GM23248 (cell line): ENCODE measurements around the gene PRDM16. TPM values are rescaled to one million over a fixed set of nuclear protein-coding genes. Genes with fewer than 3 reads are reported as not detected.

ENCODE experiments used
- DNase-seq: peaks from one replicate; pipeline ENCODE4 v3.0.0-alpha.2; 2015
- H2AFZ ChIP-seq: fragments of 200-600 bp; sonication (generic); 2 replicates; pipeline ENCODE4 v1.6.1; 2016; ENCODE audit warnings: antibody characterized with exemption
- H3F3A ChIP-seq: fragments of 200-600 bp; sonication (generic); 2 replicates; pipeline ENCODE4 v1.6.1; 2016; ENCODE audit warnings: mild to moderate bottlenecking, antibody characterized with exemption, mixed run types; ENCODE audit not compliant: insufficient read depth
- H3K27ac ChIP-seq: fragments of 200-600 bp; sonication (generic); 2 replicates; pipeline ENCODE4 v1.5.1; 2016; ENCODE audit warnings: mild to moderate bottlenecking
- H3K27me3 ChIP-seq: fragments of 200-600 bp; sonication (generic); replicated peaks from 2 replicates; pipeline ENCODE4 v1.6.1; 2016; ENCODE audit warnings: mild to moderate bottlenecking; ENCODE audit not compliant: insufficient read depth
- H3K36me3 ChIP-seq: fragments of 200-600 bp; sonication (generic); 2 replicates; pipeline ENCODE4 v1.6.1; 2016; ENCODE audit warnings: low read depth, mild to moderate bottlenecking
- H3K4me1 ChIP-seq: fragments of 200-600 bp; sonication (generic); 2 replicates; pipeline ENCODE4 v1.6.1; 2016; ENCODE audit warnings: mild to moderate bottlenecking; ENCODE audit not compliant: insufficient read depth
- H3K4me2 ChIP-seq: fragments of 200-600 bp; sonication (generic); one replicate; pipeline ENCODE4 v1.6.1; 2016; ENCODE audit warnings: mild to moderate bottlenecking; ENCODE audit not compliant: unreplicated experiment
- H3K4me3 ChIP-seq: fragments of 200-600 bp; sonication (generic); 2 replicates; pipeline ENCODE4 v1.5.1; 2016; ENCODE audit warnings: mild to moderate bottlenecking
- H3K79me2 ChIP-seq: fragments of 200-600 bp; sonication (generic); 2 replicates; pipeline ENCODE4 v1.6.1; 2016; ENCODE audit warnings: mild to moderate bottlenecking; ENCODE audit not compliant: insufficient read depth
- H3K9ac ChIP-seq: fragments of 200-600 bp; sonication (generic); 2 replicates; pipeline ENCODE4 v1.6.1; 2016; ENCODE audit warnings: mild to moderate bottlenecking
- H3K9me2 ChIP-seq: fragments of 200-600 bp; sonication (generic); 2 replicates; pipeline ENCODE4 v1.6.1; 2016; ENCODE audit warnings: mixed run types, mild to moderate bottlenecking, moderate library complexity; ENCODE audit not compliant: insufficient read depth
- H3K9me3 ChIP-seq: fragments of 200-600 bp; sonication (generic); one replicate; pipeline ENCODE4 v1.6.1; 2017; ENCODE audit warnings: low read depth
- H4K20me1 ChIP-seq: fragments of 200-600 bp; sonication (generic); 2 replicates; pipeline ENCODE4 v1.6.0; 2016; ENCODE audit not compliant: insufficient read depth
- EZH2 ChIP-seq: fragments of 200-600 bp; sonication (generic); IDR thresholded peaks from 2 replicates; pipeline ENCODE4 v1.6.1; 2018; ENCODE audit warnings: antibody characterized with exemption, mild to moderate bottlenecking; ENCODE audit not compliant: insufficient read depth, poor library complexity, severe bottlenecking
- EZH2phosphoT487 ChIP-seq: fragments of 200-600 bp; sonication (generic); IDR thresholded peaks from 2 replicates; pipeline ENCODE4 v1.6.1; 2018; ENCODE audit warnings: antibody characterized with exemption, moderate library complexity, mild to moderate bottlenecking, low read depth; ENCODE audit not compliant: insufficient read depth
- WGBS, 2 experiments: methylation state at CpG; one replicate each; pipeline ENCODE4 v1.1.6; 2015 to 2017; ENCODE audit warnings: low lambda C conversion rate in 2 of 2, low coverage in 1 of 2; ENCODE audit errors: missing lambda C conversion rate in 2 of 2; 5-methylcytosine and 5-hydroxymethylcytosine counted together
- in situ Hi-C: fragments of 300-500 bp; cut with MboI; formaldehyde crosslinking; loops from 2 replicates; pipeline ENCODE4 v1.15.0; 2020
- polyA plus RNA-seq: library from polyadenylated mRNA; unstranded; fragments of >200 nt; fragmentation: Nextera tagmentation; extraction: Ambion mirVana; gene quantifications from 2 replicates; pipeline ENCODE4 v1.2.1, GENCODE V29; 2016
- total RNA-seq: library from RNA; depleted of rRNA; stranded (reverse); fragments of >200 nt; shearing (Covaris generic); gene quantifications from 2 replicates; pipeline ENCODE4 v1.2.3, GENCODE V29; 2014

PRDM16 gene
- total and polyA plus RNA-seq, 2 experiments from 2014 or later, result 0.18 TPM; not detected in 1

- no peak overlapping the region for H3K4me2 ChIP-seq
- H3K27ac ChIP-seq, result no peak overlapping the region
- H3K4me1 ChIP-seq, result no peaks in the 10 kb centered on the region
- H3K27me3 ChIP-seq, result no peaks in the 10 kb centered on the region
- TF ChIP-seq EZH2 (no peak), EZH2phosphoT487 (no peak)
- in situ Hi-C loops, result no loop called here
- H4K20me1 ChIP-seq, result no peaks in the 10 kb centered on the region
- no peaks in the 10 kb centered on the region for H3K79me2 ChIP-seq
- no peaks in the 10 kb centered on the region for H3F3A ChIP-seq
- H3K4me3 ChIP-seq, result no peak overlapping the region
- no peaks in the 10 kb centered on the region for H3K9me3 ChIP-seq
- H3K9ac ChIP-seq, result no peak overlapping the region
- H3K9me2 ChIP-seq, result no peaks in the 10 kb centered on the region
- no peak overlapping the region for H2AFZ ChIP-seq
- DNase-seq, result no peak
- no peaks in the 10 kb centered on the region for H3K36me3 ChIP-seq
- 74 to 75% methylated on average over 30 to 36 of the region's 40 CpGs for WGBS, 2 experiments
Measured at GRCh38 chr1:3434406-3435110, 365.6 kb downstream of the PRDM16 start.

- Histone ChIP-seq H3K9me3 (no peaks in the 10 kb centered on the region), H3K27ac (no peak overlapping the region), H3F3A (no peaks in the 10 kb centered on the region), H3K4me3 (no peak overlapping the region), H3K36me3 (no peaks in the 10 kb centered on the region), H4K20me1 (no peaks in the 10 kb centered on the region), H3K27me3 (peaks cover 2% of the 10 kb centered on the region), H3K79me2 (no peaks in the 10 kb centered on the region), H3K9ac (no peak overlapping the region), H2AFZ (no peak overlapping the region), H3K4me2 (no peak overlapping the region), H3K4me1 (no peaks in the 10 kb centered on the region), H3K9me2 (no peaks in the 10 kb centered on the region)
- DNase-seq, result no peak
- WGBS, 2 experiments, result 59 to 60% methylated on average over 20 to 21 of the region's 21 CpGs
- no peak for TF ChIP-seq EZH2
- no peak for TF ChIP-seq EZH2phosphoT487
- in situ Hi-C loops, result no loop called here
Measured at GRCh38 chr1:3435666-3436065, 366.7 kb downstream of the PRDM16 start.

- Histone ChIP-seq H3K4me2 (no peak overlapping the region), H3K79me2 (no peaks in the 10 kb centered on the region), H3K4me1 (no peaks in the 10 kb centered on the region), H3K9ac (no peak overlapping the region), H3K9me3 (no peaks in the 10 kb centered on the region), H3K27me3 (peaks cover 10% of the 10 kb centered on the region), H3K36me3 (no peaks in the 10 kb centered on the region), H4K20me1 (no peaks in the 10 kb centered on the region), H2AFZ (no peak overlapping the region), H3F3A (no peaks in the 10 kb centered on the region), H3K9me2 (no peaks in the 10 kb centered on the region), H3K27ac (no peak overlapping the region), H3K4me3 (no peak overlapping the region)
- TF ChIP-seq EZH2, result no peak
- TF ChIP-seq EZH2phosphoT487, result no peak
- in situ Hi-C loops, result no loop called here
- DNase-seq, result no peak
- WGBS, 2 experiments, result 43 to 60% methylated on average over 11 of the region's 11 CpGs
Measured at GRCh38 chr1:3436451-3436850, 367.4 kb downstream of the PRDM16 start.

- H2AFZ ChIP-seq, result no peak overlapping the region
- H3F3A ChIP-seq, result no peaks in the 10 kb centered on the region
- H3K9me2 ChIP-seq, result no peaks in the 10 kb centered on the region
- no peak overlapping the region for H3K4me2 ChIP-seq
- 46 to 72% methylated on average over 11 to 14 of the region's 14 CpGs for WGBS, 2 experiments
- H3K9ac ChIP-seq, result no peak overlapping the region
- DNase-seq, result no peak
- H3K36me3 ChIP-seq, result no peaks in the 10 kb centered on the region
- H3K4me3 ChIP-seq, result no peak overlapping the region
- H3K79me2 ChIP-seq, result no peaks in the 10 kb centered on the region
- in situ Hi-C loops, result no loop called here
- H3K4me1 ChIP-seq, result no peaks in the 10 kb centered on the region
- H4K20me1 ChIP-seq, result no peaks in the 10 kb centered on the region
- no peaks in the 10 kb centered on the region for H3K9me3 ChIP-seq
- no peak overlapping the region for H3K27ac ChIP-seq
- TF ChIP-seq EZH2phosphoT487 (no peak), EZH2 (no peak)
- peaks cover 14% of the 10 kb centered on the region for H3K27me3 ChIP-seq
Measured at GRCh38 chr1:3436901-3437300, 367.9 kb downstream of the PRDM16 start.
